HG03432 (cell line): ENCODE measurements around the gene PPP1R12B.
A peak's percentile ranks its signal among the peaks of the same experiment; 100 is the strongest.
"Not testable (repeated sequence)": the region's sequence is repeated elsewhere in the genome, so short reads cannot be mapped to it uniquely, and the experiment has no call there.

ENCODE experiments used
- ATAC-seq: cut with Tn5 transposase; IDR thresholded peaks from one replicate; pipeline ENCODE4 v1.9.1; 2021; ENCODE audit warnings: mild to moderate bottlenecking, moderate library complexity; ENCODE audit not compliant: unreplicated experiment

PPP1R12B gene

DNA sequence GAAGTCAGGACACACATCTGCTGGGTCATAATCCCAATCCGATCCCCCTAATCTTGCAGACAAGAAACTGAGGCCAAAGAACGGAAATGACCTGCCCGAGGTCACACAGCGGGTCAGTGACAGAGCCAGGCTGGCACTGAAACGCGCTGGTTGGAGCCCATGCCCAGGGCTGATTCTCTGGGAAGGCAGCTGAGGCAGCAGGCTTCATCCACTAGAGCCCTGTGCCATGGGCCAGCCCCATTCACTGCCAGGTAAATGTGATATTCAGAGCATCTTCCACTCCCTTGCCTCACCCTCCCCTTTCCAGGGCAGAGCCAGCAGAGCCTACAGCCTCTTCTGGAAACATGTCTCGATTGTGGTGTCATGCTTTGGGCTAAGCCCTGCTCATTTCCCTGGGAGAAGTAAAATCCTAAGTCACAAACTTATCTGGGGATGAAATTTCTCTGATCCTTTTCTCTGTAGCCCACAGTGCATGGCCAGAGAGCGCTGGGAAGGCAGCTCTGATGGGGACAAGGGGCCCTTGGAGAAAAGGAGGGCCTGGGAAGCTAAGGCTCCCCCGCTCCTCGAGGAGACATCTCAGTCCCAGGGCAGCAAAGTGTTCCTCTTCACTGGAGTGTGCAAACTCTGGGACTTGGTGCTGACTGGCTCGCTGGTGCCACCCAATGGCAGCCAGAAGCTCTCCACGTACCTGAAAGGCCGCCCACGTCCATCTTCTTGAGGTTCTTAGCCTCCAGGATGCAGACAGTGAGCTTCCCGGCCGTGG is 251.4 kb downstream of the PPP1R12B start:
- ATAC-seq = peak; percentile 60

DNA sequence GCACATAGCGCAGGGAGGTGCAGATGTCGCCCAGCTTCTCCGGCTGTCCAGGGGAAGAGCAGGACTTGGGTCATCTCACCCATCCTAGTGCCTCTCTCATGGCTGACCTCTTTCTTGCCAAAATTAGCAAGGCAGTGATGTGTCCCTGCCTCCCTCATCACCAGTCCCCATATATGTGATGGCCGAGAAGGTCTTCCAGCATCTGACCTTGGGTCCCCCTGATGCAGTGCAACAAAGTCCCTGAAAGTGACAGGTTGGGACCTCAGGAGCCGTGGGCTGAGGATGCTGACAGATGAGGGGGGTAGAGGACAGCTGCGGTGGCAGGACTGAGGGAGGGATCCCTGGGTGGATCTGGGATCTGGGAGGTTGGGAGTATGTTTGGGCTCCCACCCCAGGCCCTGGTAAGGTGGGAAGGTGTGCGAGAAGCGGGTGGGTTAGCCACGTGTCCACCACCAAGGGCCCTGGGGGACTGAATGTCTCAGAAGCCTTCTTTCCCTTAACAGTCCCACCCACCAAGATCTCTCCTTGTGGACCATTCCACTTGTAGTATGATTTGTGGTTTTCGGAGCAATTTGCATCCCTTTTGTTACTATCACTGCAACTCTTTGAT is 252.0 kb downstream of the PPP1R12B start:
- no peak for ATAC-seq

DNA sequence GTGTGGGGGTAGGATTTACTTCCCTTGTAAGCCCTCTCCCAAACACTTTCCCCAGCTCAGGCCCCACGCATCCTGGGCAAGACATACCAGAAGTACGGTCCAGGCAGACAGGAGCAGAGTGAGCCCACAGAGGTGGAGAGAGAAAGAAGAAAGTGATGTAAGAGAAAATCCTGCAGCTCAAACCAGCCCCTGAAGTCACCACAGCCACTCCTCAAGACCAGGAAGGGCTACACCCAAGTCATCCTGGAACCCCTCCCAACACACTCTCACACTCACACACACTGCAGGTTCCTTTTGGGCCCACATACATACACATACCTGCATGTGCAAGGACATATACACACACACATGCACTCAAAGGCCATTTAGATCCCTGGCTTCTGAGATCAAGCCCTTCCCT is 254.9 kb downstream of the PPP1R12B start:
- ATAC-seq = no peak

DNA sequence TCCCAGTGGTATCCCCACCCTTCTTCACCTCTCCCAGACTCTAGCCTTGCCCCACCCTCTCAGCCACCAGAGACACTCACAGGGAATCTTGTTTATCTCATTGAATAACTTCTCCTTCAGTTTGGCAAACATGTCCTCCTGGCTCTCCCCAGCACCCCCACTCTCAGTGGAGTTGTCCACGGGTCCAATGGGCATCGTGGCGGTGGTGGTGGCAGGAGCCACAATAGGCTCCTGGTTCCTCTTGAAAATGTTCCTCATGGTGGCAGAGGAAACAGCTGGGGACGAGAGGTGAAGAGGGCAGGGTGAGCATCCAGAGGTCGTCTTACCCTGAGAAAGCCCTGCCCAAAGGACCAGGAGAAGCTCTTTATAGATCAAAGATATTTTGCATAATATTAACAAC is 257.0 kb downstream of the PPP1R12B start:
- no peak for ATAC-seq

DNA sequence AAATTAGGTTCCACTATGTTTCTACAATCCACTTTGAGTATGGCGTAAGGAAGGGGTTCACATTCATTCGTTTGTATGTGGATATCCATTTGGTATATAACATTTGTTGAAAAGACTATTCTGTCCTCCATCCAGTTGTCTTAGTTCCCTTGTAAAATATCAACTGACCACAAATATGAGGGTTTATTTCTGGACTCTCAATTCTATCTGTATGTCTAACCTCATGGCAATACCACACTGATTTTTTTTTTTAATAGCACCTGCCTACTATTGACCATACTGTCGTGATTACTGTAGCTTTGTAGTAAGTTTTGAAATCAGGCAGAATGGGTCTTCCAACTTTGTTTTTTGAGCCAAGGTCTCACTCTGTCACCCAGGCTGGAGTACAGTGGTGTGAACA is 263.5 kb downstream of the PPP1R12B start:
- ATAC-seq = not testable (repeated sequence)

DNA sequence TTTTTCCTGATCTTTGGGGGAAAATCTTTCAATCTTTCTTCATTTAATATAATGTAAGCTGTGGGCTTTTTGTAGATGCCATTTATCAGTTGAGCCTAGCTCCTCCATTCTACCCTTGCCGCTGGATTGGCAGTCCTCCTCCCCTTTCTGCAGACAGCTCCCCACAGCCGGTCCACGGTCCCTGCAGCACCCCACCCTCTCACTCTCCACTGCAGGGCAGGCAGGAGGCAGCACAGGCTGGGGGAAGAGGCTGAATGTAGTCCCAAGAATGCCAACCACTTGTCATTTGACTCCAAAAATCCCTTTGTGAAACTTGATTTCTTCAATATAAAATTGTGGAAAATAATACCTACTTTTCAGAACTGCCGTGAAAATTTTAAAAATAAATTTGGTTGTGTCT is 265.1 kb downstream of the PPP1R12B start:
- no peak for ATAC-seq

DNA sequence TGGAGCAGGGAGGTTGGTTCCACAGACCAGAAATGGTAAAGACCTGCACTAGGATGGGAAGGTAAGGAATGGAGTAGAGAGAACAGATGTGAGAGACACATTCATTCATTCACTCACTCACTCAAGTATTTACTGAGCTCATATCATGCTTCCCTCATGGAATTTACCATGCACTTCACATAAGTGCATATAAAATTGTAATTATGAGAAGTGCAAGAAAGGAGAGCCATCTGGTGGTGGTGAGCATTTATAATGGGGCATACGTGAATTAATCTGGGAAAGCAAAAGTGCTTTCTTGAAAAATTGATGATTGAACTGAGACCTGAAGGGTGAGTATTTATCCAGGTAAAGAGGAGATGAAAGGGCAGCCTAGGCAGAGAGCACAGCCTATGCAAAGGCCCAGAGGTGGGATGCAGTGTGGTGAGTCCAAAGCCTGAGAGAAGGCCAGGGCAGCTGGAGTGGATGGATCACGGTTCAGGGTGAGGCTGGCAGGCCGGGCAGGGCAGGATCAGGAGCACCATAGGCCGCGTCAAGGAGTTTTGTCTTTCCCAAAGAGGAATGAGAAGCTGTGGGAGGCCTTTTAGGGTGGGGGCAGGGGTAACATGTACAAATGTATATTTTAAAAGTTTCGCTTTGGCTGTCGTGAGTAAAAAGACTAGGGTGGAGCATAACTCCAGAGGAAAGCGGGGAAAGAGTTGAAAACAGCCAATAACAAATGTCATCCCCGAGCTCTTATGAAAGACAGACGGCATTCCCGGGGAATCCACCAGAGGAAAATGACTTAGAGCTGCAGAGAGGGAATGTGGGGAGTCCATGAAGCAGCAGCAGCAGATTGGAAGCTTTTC is 266.1 kb downstream of the PPP1R12B start:
- not testable (repeated sequence) for ATAC-seq

DNA sequence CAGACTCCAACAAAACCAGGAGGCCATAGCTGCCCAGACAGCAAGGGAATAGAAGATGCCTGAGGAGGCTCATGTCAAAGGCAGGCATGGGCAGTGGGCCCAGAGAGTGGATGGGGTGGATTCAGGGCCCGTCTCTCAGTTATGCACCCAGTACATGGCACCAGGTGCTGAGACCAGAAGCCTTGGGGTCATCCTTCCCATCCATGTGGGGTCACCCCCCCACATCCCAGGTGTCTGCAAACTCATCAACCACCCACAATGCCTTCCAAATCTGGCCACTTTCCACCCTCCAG is 266.7 kb downstream of the PPP1R12B start:
- not testable (repeated sequence) for ATAC-seq

DNA sequence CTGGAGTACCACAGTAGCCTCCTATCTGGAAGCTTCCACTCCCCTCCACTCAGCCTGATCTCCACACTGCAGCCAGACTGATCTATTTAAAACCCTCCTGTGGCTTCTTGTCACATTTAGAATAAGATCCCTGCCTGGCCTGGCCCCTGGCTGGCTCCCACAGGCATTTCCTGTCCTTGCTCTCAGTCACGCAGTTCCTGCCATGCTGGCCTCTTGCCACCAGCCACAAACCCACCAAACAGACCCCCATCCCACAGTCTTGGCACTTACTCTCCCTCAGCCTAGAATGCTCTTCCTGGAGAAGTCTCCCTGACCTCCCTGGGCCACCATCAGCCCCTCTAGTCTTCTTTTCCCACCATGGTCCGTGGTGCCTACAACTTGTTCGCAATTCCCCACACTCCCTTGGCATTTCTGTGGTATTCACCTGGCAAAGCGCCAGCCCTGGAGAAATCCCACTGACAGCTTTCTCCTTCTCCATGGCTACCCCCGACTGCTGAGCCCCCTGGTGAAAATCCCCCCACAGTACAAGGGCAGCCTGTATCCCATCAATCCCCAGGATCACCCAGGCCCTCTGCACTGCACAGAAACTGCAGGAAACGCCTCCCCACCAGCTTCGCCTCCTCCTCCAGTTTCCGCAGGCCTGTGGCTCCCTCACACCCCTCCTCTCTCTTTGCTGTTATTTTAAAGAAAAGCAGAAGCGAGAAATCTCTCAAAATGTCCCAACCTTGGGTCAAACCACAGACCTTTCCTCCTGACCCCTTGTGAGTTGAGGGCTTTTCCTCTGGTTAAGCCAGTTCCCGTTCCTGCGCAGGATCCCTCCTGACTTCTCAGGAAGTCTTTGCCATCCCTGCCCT is 267.2 kb downstream of the PPP1R12B start:
- ATAC-seq = peak; percentile 82

DNA sequence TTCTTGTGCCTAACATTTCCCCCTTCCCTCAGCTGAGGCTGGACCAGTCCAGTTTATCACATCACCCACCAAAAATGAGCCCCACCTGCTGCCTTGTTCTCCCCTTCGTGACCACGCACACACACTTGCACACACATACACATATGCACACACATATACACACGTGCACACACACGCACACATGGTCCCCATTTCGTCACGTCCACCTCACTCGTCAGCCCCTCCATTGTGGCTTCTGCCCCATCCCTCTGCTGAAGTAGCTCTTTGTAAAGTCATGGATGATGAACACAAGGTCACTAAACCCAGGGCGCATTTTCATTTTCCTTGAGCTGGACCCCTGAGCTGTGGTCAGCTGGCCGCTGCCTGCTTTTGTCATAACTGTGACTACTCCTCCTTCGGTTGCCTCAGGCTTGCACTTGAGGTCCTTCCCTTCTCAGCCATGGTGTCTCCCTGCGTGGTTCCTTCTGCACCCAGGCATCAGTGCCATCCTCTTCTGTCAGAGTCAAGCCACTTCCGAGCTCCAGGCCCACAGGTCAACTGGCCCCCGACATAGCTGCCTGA is 267.9 kb downstream of the PPP1R12B start:
- ATAC-seq = peak; percentile 34

DNA sequence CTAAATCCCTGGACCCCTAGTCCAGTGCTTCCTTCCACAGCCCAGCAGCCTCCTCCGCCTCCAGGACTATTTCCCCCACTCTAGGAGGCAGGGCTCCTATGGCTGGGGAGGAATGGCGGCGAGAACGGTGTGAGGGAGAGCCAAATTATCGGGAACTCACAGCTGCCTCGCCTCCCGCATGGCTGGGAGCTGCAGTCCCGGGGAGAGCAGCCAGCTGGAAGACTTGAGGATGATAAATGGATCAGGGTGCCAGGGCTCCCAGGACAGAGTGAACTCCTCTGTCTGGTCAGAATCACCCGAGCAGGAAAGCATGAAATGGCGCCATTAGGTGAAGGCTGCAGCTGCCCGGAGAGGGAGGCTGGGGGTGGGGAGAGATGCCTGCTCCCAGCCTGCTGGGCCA is 270.5 kb downstream of the PPP1R12B start:
- not testable (repeated sequence) for ATAC-seq

DNA sequence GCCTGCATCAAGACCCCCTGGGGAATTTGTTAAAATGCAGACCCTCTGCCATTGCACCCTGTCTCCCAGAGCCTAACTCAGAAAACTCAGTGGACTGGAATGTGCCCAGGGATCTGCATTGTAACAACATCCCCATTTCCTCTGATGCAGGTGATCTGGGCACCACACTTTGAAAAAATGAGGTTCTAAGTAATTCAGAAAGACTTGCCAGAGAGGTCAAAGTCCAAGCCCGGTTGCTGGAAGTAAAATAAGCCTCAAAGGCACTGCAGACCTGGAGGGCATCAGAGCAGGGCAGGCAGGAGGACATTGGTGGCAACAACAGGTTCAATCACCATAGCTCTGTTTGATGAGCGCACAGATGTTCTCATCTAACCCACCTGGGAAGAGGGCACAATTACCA is 271.0 kb downstream of the PPP1R12B start:
- no peak for ATAC-seq

DNA sequence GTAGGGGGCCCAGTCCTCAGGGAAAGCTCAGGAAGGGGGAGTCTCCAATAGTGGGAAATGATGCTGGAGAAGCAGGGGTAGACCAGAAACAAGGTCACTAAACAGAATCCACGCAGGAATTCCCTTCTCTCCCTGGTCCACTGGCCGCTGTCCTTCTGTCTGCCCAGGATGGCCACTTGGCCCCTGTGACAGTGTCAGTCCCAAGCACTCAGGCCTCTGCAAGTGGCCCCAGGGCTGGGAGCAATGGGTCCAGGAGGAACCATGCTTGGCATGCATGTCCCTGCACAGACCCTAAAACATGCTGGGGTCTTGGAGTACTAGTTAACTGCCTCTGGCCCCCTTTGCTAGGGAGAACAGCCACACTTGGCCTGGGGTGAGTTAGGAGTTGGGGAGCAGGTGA is 271.5 kb downstream of the PPP1R12B start:
- ATAC-seq = not testable (repeated sequence)

DNA sequence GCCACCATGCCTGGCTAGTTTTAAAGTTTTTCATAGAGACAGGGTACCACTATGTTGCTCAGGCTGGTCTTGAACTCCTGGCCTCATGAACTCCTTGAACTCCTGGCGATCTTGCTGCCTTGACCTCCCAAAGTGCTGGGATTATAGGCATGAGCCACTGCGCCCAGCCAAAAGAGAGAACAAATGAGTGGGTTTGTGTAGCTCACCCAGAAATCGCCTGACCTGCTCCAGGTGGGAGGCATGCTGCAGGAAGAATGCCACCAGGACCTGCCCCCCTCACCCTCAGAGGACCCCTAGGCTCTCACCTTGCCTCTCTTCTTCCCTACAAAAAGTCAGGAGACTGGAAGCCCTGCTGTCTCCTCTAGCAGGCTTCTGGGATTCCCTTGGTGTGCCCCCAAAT is 272.9 kb downstream of the PPP1R12B start:
- no peak for ATAC-seq

DNA sequence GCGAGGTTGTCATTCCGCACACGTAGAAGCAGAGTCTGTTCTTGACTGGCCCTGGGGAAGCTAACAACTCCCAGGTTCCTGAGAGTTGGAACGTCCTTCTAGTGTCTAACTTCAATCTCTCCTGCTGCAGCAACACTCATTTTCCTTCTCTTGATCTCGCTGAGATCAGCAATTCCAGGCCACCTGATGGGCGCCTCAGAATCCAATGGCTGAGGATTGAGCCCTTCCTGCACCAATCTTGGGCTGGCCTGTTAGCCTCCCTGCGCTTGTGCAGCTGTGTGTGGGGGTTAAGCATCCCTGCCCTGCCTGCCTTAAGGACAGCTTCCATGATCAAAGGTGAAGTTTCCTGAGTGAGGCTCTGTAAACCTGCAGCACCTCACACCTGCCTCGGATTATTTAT is 273.9 kb downstream of the PPP1R12B start:
- ATAC-seq = no peak

DNA sequence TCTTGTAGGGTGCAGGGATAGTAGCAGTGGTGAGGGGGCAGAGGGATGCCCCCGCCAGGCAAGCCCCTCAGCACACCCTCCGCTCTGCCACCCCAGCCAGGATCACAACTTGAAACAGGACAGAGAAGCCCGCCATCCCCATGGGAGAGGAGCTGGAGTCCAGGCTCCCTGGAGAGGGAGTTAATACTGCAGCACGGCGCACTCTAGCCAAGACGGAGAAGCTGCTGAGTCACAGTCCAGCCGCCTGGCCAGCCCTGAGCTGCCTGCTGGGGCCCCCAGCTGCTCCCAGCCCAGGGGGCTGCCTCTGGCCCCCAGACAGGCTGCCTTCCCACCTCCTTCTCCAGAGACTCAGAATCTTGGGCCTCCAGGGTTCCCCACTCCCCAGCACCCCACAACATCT is 274.6 kb downstream of the PPP1R12B start:
- no peak for ATAC-seq

DNA sequence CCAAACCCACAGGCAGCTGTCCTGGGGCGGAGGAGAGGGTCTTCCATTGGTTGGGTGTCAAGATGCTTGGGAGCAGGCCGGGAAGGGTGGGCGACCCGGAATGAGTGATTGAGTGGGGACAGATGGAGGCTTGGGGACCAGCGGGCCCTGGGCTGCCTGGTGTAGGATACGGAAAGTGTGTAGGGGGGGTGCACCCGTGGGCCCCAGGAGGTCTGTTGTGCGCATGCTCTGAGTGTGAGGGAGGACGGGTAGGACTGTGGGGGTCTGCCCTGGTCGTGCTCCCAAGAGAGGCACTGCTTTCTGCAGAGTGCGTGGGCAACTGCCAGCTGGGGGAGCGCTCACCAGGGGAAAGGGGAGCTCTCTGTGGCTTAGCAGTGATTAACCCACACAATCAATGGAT is 275.0 kb downstream of the PPP1R12B start:
- not testable (repeated sequence) for ATAC-seq

DNA sequence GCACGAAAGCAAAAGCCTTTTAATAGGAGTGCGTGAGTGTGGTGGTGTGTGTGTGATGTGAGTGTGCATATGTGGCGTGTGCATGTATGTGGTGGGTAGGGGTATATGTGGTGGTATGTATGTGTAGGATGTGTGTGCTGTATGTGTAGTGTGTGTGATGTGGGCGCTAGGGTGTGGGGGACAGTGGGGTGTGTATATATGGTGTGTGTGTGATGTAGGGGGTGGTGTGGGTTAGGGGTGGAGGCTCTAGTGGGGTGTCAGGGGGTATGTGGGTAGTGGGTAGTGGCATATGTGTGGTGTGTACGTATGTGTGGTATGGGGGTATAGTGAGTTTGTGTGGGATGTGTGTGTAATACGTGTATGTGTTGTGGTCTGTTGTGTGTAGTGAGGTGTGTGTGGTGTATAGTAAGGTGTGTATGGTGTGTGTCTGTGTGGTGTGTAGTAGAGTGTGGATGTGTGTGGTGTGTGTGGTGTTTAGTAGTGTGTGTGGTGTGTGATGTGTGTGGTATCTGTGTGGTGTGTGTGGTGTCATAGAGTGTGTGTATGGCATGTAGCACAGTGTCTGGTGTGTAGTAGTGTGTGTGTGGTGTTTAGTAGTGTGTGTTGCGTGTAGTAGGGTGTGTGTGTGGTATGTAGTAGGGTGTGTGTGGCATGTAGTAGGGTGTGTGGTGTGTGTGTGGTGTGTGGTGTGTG is 275.7 kb downstream of the PPP1R12B start:
- no peak for ATAC-seq

DNA sequence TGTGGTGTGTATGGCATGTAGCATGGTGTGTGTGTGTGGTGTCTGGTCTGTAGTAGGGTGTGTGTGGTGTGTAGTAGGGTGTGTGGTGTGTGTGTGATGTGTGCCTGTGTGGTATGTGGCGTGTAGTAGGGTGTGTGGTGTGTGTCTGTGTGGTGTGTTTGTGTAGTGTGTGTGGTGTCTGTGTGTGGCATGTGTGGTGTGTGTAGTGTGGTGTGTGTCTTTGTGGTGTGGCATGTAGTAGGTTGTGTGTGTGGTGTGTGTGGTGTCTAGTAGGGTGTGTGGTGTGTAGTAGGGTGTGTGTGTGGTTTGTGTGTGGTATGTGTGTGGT is 276.2 kb downstream of the PPP1R12B start:
- ATAC-seq = no peak
